GM12891 (cell line): ENCODE measurements around the gene SKOR1.

Source experiments
- DNase-seq: peaks from one replicate; pipeline ENCODE4 v3.0.0; 2011; ENCODE audit warnings: low spot score; ENCODE audit not compliant: insufficient read length
- FAIRE-seq: peaks from 2 replicates; lab custom pipeline; 2011; peaks lifted over from hg19 to GRCh38; lab: Jason Lieb, UNC
- PAX5 ChIP-seq: IDR thresholded peaks from 2 replicates; pipeline ENCODE4 v1.6.1; 2011; ENCODE audit warnings: low read length, moderate library complexity, mild to moderate bottlenecking; ENCODE audit not compliant: insufficient read depth, severe bottlenecking
- POLR2A ChIP-seq: IDR thresholded peaks from 2 replicates; pipeline ENCODE4 v1.6.1; 2011; ENCODE audit warnings: low read depth, low read length, control low read depth
- POLR2AphosphoS5 ChIP-seq: IDR thresholded peaks from 2 replicates; pipeline ENCODE4 v1.6.1; 2011; ENCODE audit warnings: low read depth, low read length, control low read depth
- POU2F2 ChIP-seq: IDR thresholded peaks from 2 replicates; pipeline ENCODE4 v1.6.1; 2011; ENCODE audit warnings: low read depth, mild to moderate bottlenecking, control low read depth, low read length, moderate library complexity
- SPI1 ChIP-seq: IDR thresholded peaks from 2 replicates; pipeline ENCODE4 v1.6.1; 2011; ENCODE audit warnings: low read depth, low read length, control low read depth
- TAF1 ChIP-seq: IDR thresholded peaks from 2 replicates; pipeline ENCODE4 v1.6.1; 2011; ENCODE audit warnings: low read depth, low read length, control low read depth

Gene SKOR1

DNA sequence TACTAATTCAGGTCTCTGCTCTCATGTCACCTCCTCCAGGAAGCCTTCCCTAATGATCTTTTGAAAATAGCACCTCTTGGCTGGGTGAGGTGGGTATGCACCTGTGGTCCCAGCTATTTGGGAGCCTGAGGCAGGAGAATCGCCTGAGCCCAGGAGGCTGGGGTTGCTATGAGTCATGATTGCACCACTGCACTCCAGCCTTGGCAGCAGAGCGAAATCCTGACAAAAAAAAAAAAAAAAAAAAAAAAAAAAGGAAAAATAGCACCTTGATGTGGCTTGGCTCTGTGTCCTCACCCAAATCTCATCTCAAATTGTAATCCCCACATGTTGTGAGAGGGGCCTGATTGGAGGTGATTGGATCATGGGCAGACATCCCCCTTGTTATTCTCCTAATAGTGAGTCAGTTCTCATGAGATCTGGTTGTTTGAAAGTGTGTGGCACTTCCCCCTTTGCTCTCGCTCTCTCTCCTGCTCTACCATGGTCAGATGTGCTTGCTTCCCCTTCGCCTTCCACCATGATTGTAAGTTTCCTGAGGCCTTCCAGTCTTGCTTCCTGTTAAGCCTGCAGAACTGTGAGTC, 25.8 kb downstream of the SKOR1 start:
- FAIRE-seq (peak; percentile 66), DNase-seq (no peak)
- TF ChIP-seq SPI1 (peak; percentile 81), POLR2AphosphoS5 (no peak)

DNA sequence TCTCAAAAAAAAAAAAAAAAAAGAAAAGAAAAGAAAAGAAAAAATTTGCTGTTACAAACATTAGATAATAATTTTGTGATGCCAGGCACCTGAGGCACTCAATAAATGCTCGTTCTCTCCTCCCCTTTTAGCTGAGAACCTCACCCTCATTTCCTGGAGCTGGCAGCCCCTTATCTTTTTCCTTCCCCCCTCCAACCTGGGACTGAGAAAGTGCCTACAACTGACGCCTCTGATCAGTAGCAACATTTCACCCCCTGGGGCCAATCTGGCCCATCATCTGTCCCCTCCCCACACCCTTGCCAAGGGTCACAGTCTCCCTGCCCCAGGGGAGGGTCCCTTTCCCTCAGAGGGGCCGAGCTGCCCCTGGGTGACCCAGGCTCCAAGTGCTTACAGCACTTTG, 27.1 kb downstream of the SKOR1 start:
- DNase-seq (no peak), FAIRE-seq (no peak)
- TF ChIP-seq TAF1 (no peak), POLR2AphosphoS5 (no peak), POU2F2 (no peak), POLR2A (no peak)

DNA sequence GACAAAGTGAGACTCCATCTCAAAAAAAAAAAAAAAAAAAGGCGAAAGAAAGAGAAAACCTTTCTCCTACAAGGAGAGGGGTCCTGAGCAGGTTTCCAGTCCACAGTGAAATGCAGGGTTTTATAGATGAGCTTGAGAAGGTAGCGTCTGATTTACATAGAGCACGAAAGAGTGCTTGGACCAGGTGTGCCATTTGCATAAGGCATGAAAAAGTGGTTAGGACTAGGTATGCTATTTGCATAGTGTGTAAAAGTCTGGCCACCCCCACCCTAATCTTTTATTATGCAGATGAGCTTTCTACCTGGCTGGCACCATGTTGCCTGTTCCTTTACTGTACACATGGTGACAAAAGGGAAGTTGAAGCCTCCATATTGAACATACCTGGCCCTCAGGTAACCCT, 28.1 kb downstream of the SKOR1 start:
- DNase-seq, result no peak
- peak; percentile 78 for FAIRE-seq
- TF ChIP-seq SPI1 (no peak), POU2F2 (peak; percentile 19; the same call in 1 of the 2 replicates)

DNA sequence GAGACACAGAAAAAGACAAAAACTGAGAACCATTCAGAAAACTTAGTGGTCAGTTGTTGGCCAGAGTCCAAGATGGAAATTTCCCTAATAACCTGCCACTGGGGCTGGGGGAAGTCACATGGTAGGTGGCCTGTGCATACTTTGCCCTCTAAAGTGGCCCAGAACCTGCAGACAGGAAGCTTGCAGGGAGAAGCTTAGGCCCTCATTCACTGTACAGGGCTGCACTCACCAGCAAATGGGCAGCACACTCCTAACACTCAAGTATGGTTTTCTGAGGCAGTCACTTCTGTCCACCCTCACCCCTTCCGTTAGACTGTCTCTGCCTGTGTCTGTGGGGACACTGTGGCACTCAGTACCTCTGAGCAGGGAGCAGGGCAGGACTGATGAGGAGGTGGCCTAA, 29.0 kb downstream of the SKOR1 start:
- no peak for FAIRE-seq
- TF ChIP-seq POU2F2 (no peak), TAF1 (no peak)
- no peak for DNase-seq

DNA sequence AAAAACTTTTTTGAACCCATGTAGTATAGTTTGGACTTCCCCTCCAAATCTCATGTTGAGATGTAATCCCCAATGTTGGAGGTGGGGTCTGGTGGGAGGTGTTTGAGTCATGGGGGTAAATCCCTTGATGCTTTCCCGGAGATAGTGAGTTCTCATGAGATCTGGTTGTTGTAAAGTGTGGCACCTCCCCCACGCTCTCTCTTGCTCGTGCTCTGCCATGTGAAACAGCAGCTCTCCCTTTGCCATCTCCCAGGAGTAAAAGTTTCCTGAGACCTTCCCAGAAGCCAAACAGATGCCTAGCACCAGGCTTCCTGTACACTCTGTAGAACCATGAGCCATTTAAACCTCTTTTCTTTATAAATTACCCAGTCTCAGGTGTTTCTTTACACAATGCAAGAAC, 30.5 kb downstream of the SKOR1 start:
- TF ChIP-seq POLR2AphosphoS5 (no peak), SPI1 (no peak), TAF1 (no peak), POU2F2 (no peak), POLR2A (no peak), PAX5 (no peak)
- no peak for DNase-seq
- FAIRE-seq, result peak; percentile 23

DNA sequence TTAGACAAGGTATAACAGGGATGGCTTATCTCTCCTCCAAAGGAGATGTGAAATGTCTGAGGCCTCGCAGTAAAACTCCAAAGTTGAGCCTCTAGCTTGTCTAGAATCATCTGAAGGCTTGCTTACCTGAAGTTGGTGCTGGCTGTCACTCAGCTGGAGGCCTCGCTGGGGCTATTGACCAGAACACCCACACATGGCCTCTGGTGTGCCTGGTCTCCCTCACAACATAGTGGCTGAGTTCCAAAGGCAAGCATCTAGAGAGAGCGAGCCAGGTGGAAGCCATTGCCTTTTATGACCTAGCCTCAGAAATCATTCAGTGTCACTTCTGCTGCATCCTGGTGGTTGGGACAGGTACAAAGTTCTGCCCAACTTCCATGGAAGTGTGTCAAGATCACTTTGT, 31.9 kb downstream of the SKOR1 start:
- no peak for FAIRE-seq
- DNase-seq, result no peak
- TF ChIP-seq POLR2AphosphoS5 (no peak), SPI1 (no peak), PAX5 (no peak), TAF1 (no peak), POLR2A (no peak), POU2F2 (no peak)

DNA sequence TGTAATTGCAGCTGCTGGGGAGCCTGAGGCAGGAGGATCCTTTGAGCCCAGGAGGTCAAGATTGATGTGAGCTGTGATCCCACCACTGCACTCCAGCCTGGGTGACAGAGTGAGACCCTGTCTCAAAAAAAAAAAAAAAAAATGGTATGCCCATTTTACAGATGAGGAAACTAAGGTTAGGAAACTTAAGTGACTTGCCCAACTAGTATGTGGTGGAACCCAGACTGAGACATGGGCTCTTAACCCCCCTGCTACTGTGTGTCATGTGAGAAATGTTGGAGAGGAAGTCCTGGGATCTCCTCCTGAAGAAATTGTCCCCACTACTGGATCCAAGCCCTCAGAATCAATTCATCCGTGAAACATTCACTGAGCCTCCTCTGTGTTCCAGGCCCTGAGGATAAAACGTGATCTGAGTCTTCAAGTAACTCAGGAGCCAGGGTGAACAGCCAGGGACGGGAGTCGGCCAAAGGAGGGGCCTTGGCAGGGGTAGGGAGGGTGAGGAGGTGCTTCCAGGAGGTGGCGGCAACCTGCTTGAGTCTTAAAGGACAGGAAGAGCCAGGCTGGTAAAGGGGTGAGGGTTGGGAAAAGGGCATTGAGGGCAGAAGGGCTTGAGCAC, 34.1 kb downstream of the SKOR1 start:
- FAIRE-seq (no peak), DNase-seq (no peak)
- TF ChIP-seq POU2F2 (no peak), PAX5 (no peak), POLR2A (no peak), TAF1 (no peak), POLR2AphosphoS5 (no peak), SPI1 (no peak)

DNA sequence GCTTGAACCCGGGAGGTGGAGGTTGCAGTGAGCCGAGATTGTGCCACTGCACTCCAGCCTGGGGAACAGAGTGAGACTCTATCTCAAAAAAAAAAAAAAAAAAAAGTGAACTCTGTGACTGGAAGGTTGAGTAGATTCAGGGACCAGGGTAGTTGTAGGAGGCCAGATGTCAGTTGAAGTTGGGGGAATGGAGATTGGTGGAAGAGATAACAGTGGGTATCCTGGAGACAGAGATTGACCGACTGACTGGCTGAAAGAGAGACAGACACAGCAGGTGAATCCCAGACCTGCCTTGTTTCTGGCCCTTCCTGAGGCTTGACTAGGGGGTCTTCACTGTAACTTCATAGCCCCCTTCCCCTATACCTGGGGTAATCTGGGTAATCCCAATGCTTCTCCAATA, 36.7 kb downstream of the SKOR1 start:
- FAIRE-seq (no peak), DNase-seq (no peak)
- TF ChIP-seq TAF1, result no peak
- TF ChIP-seq POU2F2, result no peak
- no peak for TF ChIP-seq PAX5
- TF ChIP-seq POLR2A, result no peak
- TF ChIP-seq POLR2AphosphoS5, result no peak
- no peak for TF ChIP-seq SPI1

DNA sequence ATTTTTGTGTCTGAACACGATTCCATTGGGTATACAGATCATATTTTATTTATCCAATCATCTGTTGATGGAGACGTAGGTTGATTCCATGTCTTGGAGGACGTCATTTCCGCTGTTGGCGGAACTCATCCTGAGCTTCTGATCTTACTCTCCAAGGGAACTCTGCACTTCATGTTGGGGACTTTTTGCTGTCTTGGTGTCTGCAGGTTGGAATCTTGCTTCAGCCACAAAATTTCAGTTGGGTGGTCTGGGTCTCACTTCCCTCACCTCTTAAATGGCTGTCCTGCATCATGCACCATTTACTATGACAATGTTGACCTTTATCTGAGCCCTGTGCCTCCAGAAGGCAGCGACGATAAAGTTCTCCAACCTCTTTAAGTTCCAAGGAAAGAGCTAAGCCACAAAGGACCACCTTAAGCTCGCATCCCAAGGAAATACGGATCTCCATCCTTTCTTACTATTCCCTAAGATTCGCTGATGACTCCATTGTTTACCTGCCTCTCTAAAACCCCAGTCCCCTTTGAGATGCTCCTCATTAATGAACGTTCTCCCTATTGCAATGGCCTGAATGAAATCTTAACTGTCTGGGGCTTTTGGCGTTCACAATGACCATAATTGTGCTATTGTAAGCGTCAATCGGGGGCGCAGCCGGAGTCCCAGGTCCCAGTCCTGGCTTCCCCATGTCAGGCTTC, 37.6 kb downstream of the SKOR1 start:
- TF ChIP-seq PAX5 (peak; percentile 93), POU2F2 (no peak), POLR2A (no peak), TAF1 (0 out of 2 replicates have a peak, but pooled peaks have one; percentile 6), SPI1 (peak; percentile 93)
- DNase-seq (no peak), FAIRE-seq (peak; percentile 92)

DNA sequence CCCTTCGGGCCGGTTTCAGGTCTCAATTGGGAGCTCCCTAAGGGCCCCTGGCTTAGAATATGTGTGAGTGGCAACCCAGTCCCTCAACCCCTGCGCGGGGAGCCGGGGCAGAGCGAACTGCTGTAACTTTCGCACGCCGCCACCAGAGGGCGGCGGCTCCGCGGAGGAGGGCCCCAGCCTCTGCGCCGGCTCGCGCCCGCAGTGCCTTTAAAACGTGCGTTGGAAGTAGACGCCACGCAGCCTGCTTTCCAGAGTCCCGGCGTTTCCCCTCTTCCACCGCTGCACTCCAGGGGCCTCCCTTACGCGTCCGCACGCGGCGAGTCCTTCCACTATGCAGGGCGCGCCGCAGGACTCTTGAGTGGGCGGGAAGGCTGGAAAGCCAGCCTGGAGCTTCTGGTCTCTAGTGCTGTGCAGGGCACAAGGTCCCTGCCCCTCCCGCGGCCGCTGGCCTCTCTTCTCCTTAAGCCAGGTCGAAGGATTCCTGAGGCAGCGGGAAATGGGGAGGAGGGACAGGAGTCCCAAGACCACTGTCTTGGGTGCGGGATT, 38.2 kb downstream of the SKOR1 start:
- TF ChIP-seq PAX5 (peak; percentile 43), POLR2A (no peak), SPI1 (no peak), TAF1 (no peak), POU2F2 (peak; percentile 67; the same call in 1 of the 2 replicates)
- DNase-seq (peak; percentile 71), FAIRE-seq (no peak)
